Measurements from ENCODE around the gene NME3. TPM values are rescaled to one million over a fixed set of nuclear protein-coding genes. Genes with fewer than 3 reads are reported as not detected.
A peak's percentile ranks its signal among the peaks of the same experiment; 100 is the strongest.

NME3 gene
- total and polyA plus RNA-seq, 2 of the 13 experiments (the other 11 are each of a cell fraction or from before 2014, with no cell fraction given), result 10.4 to 15.9 TPM

DNA sequence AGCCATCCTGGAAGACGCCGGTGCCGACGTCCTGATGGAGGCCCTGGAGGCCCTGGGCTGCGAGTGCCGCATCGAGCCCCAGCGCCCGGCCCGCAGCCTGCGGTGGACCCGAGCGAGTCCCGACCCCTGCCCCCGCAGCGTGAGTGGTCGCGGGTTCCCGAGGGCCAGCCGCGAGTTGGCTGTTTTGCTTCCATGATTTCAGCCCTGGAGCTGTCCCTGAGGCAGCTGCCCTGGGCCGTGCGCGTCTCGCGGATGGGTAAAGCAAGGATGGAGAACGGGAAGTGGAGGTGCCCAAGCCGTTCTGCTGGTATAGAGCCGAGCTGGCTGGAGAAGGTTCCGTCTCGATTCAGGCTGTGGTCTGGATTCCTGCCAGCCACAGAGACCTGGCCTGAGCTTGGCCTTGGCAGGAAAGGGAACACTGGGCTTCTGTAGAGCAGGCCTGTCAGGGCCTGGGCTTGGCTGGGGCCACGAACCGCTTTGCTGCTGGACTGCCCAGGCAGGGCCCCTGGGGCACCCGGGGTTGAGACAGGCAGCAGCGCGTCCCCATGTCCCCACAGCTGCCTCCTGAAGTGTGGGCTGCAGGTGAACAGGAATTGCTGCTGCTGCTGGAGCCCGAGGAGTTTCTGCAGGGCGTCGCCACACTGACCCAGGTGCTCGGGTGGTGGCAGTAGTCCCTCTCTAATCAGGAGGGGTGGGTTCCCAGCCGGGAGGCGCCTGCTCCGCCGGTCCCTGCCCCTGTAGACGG lies 2.5 kb upstream of the NME3 start:
- intact Hi-C loops (cut with micrococcal nuclease; ENCODE audit: unreplicated experiment) (loop anchor here (5.0 kb wide), 1 partner anchor 38 kb away; no protein-coding TSS in a partner anchor), in situ Hi-C loops (cut with HindIII; ENCODE audit: extremely low pct_ligation_motif_present, low pct_unique_long_range_greater_than_20kb) (no loop called here)
- Histone ChIP-seq H3K4me1 (ENCODE audit: insufficient read depth, low read length) (peaks cover 12% of the 10 kb centered on the region), H3K4me2 (ENCODE audit: low read depth, low read length) (peak overlapping the region; percentile 91), H2AFZ (ENCODE audit: low read length) (no peak overlapping the region), H3K4me3 (replicated peaks in 1 of 3; ENCODE audit: insufficient read depth in 1 of 3, low read depth in 2 of 3, low read length in 3 of 3) (peak overlapping the region; percentile 94 to 96 (median 95)), H3K79me2 (ENCODE audit: insufficient read depth, low read length) (peaks cover 30% of the 10 kb centered on the region), H3K27ac (ENCODE audit: extremely low read length, insufficient read depth, low read length) (peak overlapping the region; percentile 90), H4K20me1 (ENCODE audit: insufficient read depth, low read length) (no peaks in the 10 kb centered on the region), H3K27me3 (ENCODE audit: control insufficient read depth in 1 of 2, insufficient read depth in 2 of 2, low read length in 2 of 2) (no peaks in the 10 kb centered on the region; a peak in 2 of 5 replicates), H3K9me3 (ENCODE audit: low read length) (no peaks in the 10 kb centered on the region), H3K9ac (ENCODE audit: insufficient read depth, low read depth, low read length) (peak overlapping the region; percentile 99), H3K36me3 (replicated peaks in 1 of 2; ENCODE audit: control insufficient read depth in 1 of 2, insufficient read depth in 2 of 2, low read length in 2 of 2) (peaks cover 6 to 21% of the 10 kb centered on the region in 2 experiments; a peak in 4 of 5 replicates)
- no peak for DNase-seq (ENCODE audit: low spot score)
- no TSS peak for BruUV-seq (replicated peaks)
- ChIA-PET CTCF (ENCODE audit: low intra/inter-chr PET ratio, low total read pairs) (interaction anchor here (1.8 to 2.2 kb wide), 2 partner anchors 39 to 50 kb away, joined by 9 to 11 read pairs; no protein-coding TSS in a partner anchor), POLR2A (interaction anchor here (0.8 to 3.8 kb wide), 4 partner anchors 9 to 54 kb away, joined by 3 to 23 read pairs (median 7); partner anchors contain the start of genes FAHD1, IGFALS, NUBP2 and SPSB3)
- WGBS (ENCODE audit: low lambda C conversion rate), result no CpG with 5 or more reads among the region's 45 CpGs
- peak; percentile 1 for ATAC-seq
- FAIRE-seq, result no peak
- TF ChIP-seq, protein P1, sequence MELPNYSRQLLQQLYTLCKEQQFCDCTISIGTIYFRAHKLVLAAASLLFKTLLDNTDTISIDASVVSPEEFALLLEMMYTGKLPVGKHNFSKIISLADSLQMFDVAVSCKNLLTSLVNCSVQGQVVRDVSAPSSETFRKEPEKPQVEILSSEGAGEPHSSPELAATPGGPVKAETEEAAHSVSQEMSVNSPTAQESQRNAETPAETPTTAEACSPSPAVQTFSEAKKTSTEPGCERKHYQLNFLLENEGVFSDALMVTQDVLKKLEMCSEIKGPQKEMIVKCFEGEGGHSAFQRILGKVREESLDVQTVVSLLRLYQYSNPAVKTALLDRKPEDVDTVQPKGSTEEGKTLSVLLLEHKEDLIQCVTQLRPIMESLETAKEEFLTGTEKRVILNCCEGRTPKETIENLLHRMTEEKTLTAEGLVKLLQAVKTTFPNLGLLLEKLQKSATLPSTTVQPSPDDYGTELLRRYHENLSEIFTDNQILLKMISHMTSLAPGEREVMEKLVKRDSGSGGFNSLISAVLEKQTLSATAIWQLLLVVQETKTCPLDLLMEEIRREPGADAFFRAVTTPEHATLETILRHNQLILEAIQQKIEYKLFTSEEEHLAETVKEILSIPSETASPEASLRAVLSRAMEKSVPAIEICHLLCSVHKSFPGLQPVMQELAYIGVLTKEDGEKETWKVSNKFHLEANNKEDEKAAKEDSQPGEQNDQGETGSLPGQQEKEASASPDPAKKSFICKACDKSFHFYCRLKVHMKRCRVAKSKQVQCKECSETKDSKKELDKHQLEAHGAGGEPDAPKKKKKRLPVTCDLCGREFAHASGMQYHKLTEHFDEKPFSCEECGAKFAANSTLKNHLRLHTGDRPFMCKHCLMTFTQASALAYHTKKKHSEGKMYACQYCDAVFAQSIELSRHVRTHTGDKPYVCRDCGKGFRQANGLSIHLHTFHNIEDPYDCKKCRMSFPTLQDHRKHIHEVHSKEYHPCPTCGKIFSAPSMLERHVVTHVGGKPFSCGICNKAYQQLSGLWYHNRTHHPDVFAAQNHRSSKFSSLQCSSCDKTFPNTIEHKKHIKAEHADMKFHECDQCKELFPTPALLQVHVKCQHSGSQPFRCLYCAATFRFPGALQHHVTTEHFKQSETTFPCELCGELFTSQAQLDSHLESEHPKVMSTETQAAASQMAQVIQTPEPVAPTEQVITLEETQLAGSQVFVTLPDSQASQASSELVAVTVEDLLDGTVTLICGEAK (IDR thresholded peaks at IDR 0.05), result no peak
- TF ChIP-seq, protein P1 (CRISPR knock-in tag; IDR thresholded peaks at IDR 0.05), result no peak
- TF ChIP-seq RBFOX2 (IDR thresholded peaks at IDR 0.05; ENCODE audit: low read depth, low read length), result no peak
- TF ChIP-seq PREB (CRISPR knock-in tag; IDR thresholded peaks at IDR 0.05), result no peak
- TF ChIP-seq USF2 (IDR thresholded peaks at IDR 0.05; ENCODE audit: low read depth, low read length), result no peak
- TF ChIP-seq USF2 (CRISPR knock-in tag; IDR thresholded peaks at IDR 0.05; ENCODE audit: borderline replicate concordance), result 0 out of 2 replicates have a peak, but pooled peaks have one; percentile 11
- TF ChIP-seq, protein P2, sequence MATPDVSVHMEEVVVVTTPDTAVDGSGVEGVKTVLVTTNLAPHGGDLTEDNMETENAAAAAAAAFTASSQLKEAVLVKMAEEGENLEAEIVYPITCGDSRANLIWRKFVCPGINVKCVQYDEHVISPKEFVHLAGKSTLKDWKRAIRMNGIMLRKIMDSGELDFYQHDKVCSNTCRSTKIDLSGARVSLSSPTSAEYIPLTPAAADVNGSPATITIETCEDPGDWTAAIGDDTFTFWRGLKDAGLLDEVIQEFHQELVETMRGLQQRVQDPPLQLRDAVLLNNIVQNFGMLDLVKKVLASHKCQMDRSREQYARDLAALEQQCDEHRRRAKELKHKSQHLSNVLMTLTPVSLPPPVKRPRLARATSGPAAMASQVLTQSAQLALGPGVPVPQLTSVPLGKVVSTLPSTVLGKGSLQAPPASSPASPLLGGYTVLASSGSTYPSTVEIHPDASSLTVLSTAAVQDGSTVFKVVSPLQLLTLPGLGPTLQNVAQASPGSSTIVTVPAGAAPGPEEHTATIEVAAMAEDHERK (CRISPR knock-in tag; IDR thresholded peaks at IDR 0.05; ENCODE audit: low read depth), result no peak; the same call in 1 of the 2 replicates

Data from HepG2 (cell line).